HG03442 (cell line): ENCODE results near the gene ZFX.
"Not testable (repeated sequence)": the region's sequence is repeated elsewhere in the genome, so short reads cannot be mapped to it uniquely, and the experiment has no call there.

Source experiments
- ATAC-seq: cut with Tn5 transposase; IDR thresholded peaks from one replicate; pipeline ENCODE4 v1.9.1; 2021; ENCODE audit warnings: mild to moderate bottlenecking, moderate library complexity; ENCODE audit not compliant: unreplicated experiment

ZFX gene

GRCh38 chrX:24151513-24151912 is 2.0 kb downstream of the ZFX start:
- no peak for ATAC-seq

DNA sequence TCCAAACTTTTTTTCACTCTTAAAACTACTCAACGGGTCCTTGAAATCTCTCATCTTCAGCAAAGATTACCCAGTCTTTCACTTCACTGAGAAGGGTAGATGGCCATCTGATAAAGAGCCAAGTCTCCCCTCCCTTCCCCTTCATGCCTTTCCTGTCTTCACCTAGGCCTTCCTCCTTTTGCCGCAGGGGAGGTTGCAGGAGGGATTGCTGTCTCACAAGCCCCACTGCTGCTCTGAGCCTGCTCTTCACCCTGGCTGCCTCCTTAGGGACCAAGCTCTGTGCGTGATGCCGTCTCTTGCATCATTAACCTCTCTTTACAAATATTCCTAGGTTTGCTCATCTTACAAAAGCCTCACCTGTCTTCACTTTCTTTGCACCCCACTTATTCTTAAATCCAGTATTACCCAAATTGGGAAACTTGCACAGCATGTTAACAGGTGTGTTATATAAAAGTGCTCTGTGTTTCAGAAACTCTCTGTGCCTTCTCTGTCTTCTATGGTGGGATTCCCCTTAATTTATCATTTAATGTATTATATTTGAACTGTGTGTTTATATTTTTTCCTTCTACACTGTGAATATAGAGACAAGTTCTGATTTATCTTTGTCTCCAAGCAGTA is 3.8 kb downstream of the ZFX start:
- no peak for ATAC-seq

DNA sequence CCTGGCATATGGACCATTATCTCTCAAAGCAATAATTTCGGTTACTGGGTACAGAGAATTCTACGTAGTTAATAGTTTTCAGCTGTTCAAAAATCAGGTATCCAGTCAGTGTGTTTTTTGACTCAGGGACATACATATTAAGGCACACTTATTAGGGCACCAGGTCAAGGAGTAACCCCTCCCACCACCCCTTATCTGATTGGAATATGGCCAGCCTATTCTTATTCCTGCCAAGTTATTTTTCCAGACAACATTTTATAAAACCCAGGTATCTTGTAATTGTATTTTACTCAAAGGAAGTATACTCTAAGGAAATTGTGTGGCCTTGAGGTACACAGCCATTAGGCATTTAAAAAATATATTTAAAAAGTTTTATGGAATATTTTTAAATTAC is 4.3 kb downstream of the ZFX start:
- no peak for ATAC-seq

DNA sequence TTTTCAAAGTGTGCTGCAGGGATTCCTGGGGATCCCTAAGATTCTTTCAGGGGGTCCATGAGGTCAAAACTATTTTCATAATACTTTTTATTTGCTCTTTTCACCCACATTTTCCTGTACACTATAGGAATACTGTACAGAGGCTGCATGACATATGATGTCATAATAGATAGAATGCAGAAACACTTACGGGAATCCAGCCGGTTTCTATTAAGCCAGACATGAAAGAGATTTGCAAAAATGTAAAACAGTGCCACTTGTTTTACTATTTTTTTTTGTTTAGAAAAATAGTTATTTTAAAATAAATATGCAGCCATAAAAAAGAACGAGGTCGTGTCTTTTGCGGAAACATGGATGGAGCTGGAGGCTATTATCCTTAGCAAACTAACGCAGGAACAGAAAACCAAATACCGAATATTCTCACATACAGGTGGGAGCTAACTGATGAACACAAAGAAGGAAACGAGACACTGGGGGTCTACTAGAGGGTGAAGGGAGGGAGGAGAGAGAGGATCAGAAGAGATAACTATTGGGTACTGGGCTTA is 5.0 kb downstream of the ZFX start:
- ATAC-seq, result no peak

GRCh38 chrX:24155747-24156146 is 6.2 kb downstream of the ZFX start:
- ATAC-seq, result not testable (repeated sequence)

DNA sequence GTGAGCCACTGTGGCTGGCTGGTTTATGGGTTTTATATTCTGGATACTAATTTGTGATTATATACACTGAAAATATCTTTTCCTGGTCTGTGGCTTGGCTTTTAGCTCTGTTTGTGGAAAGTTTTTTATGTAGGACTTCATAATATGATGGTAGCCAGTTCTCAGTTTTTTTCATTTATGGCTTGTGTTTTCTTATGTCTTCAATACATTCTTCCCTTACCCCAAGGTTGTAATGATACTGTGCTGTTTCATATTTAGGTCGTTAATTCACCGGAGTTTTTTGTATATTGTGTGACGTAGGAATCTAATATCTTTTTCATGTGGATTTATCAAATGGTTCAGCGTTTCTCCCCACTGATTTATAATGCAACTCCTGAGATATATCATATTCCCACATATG is 6.6 kb downstream of the ZFX start:
- ATAC-seq, result no peak

DNA sequence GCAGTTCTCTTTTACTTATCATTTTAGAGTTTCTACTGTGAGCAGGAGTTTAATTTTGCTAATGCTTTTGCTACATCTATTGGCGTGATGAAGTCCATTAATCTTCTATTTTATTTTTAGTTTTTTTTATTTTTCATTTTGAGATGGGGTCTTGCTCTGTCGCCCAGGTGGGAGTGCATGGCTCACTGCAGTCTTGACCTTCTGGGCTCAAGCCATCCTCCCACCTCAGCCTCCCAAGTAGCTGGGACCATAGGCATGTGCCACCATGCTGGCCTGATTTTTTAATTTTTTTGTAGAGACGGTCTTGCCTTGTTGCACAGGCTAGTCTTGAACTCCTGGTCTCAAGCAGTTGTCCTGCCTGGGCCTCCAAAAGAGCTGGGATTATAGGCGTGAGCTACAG is 9.4 kb downstream of the ZFX start:
- ATAC-seq, result no peak

GRCh38 chrX:24166078-24166477 is 16.5 kb downstream of the ZFX start:
- no peak for ATAC-seq

- no peak for ATAC-seq
These were observed 18.4 kb downstream of the ZFX start for GRCh38 chrX:24167719-24168472.

GRCh38 chrX:24168807-24169206 is 19.3 kb downstream of the ZFX start:
- ATAC-seq, result peak; percentile 76

- ATAC-seq, result peak; percentile 56
These were observed 19.7 kb downstream of the ZFX start for GRCh38 chrX:24169211-24169610.

DNA sequence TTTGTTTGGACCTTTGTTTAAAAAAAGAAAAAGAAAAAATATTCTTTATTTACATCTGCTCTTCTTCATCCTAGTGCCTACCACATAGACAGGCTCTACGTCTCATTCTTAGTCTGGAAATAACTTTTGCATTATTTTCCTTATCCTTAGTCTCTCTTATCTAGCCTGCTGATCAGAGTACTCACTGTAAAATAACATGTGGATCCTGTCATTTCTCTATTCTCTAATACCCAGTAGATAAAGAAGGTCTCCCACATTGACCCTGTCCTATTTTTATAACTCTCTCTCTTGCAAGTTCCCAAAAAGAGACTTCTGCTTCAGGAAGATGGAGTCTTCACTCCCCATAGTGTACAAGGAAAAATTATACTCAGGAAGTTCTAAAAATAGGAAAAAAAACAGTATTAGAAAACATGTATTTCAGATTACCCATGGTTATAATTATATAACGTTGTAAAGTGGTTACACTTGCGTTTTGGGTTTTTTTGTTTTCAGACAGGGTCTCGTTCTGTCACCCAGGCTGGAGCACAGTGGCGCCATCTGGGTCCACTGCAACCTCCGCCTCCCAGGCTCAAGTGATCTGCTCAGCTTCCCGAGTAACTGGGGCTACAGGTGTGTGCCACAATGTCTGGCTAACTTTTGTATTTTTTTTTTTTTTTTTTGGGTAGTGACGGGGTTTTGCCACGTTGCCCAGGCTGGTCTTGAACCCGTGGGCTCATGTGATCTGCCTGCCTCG is 23.8 kb downstream of the ZFX start:
- no peak for ATAC-seq

- no peak for ATAC-seq
These were observed 25.7 kb downstream of the ZFX start for GRCh38 chrX:24175276-24175675.

DNA sequence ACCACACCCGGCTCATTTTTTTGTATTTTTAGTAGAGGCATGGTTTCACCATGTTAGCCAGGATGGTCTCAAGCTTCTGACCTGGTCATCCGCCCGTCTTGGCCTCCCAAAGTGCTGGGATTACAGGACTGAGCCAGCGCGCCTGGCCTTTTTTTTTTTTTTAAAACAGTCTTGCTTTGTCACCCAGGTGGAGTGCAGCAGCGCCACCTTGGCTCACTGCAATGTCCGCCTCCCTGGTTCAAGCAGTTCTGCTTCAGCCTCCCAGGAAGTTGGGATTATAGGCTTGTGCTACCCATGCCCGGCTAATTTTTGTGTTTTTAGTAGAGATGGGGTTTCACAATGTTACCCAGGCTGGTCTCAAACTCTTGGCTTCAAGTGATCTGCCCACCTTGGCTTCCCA is 28.9 kb downstream of the ZFX start:
- no peak for ATAC-seq

DNA sequence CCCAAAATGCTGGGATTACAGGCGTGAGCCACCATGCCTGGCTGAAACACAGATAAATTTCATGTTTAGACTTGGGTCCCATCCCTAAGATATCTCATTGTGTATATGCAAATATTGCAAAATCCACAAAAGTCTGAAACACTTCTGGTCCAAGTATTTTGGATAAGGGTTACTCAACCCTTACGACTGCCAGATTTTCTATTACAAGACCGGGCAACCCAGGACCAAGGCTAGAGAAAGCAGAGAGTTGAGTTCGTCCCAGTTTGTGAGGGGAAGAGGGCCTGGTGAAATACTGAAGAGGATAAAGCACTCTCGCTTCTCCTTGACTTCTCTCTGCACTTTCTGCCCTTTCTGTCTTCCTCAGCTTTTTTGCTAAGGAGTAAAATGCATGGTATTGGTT is 34.5 kb downstream of the ZFX start:
- ATAC-seq, result no peak

DNA sequence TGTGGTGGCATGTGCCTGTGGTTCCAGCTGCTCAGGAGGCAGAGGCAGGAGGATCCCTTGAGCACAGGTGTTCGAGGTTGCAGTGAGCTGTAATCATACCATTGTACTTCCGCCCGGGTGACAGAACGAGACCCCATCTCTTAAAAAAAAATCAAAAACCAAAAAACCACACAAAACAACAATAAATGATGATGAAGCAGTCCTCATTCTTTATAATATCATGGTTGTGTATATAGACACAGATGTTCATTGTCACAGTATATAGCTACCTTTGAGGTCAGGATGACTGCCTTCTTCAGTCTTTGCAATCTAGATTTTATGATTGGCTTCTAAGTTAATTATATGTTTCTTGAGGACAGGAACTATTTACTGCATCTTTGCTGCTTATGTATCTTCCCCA is 37.0 kb downstream of the ZFX start:
- no peak for ATAC-seq

- ATAC-seq, result no peak
These were observed 37.5 kb downstream of the ZFX start for GRCh38 chrX:24186986-24187385.

DNA sequence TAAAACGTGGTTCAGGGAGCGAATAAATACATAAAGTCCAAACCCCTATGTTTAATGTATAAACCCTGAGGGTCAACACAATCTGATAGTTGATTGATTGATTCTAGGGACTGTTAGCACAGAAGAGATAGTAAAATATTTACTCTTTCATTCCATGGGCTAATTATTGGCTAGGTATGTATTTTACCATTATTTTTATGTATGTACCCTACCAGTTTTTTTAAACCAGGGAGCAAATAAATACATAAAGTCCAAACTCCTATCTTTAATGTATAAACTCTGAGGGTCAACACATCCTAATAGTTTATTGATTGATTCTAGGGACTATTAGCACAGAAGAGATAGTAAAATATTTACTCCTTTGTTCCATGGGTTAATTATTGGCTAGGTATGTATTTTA is 40.0 kb downstream of the ZFX start:
- ATAC-seq, result no peak

GRCh38 chrX:24190500-24191156 is 41.1 kb downstream of the ZFX start:
- ATAC-seq, result no peak

DNA sequence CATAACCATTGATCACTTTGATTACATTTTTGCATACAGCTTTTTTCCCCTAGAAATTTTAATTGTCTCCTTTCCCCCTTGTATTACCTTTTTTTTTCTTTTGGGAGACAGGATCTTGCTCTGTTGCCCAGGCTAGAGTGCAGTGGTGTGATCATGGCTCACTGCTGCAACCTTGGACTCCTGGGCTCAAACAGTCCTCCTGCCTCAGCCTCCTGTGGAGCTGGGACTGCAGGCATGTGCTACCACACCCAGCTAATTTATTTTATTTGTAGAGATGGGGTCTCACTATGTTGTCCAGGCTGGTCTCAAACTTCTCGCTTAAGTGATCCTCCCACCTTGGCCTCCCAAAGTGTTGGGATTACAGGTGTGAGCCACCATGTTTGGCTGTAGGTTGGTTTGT is 47.0 kb downstream of the ZFX start:
- no peak for ATAC-seq

DNA sequence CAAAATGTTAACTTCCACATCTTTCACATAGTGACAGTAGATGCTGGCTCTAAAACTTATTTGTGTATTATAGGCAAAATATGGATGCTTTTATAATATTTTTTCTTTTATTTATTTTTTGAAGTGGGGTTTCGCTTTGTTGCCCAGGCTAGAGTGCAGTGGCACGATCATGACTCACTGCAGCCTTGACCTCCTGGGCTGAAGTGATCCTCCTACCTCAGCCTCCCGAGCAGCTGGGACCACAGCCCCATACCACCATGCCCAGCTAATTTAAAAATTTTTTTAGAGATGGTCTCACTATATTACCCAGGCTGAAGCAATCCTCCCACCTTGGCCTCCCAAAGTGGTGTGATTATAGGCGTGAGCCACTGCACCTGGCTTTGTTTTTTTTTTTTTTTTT is 48.6 kb downstream of the ZFX start:
- no peak for ATAC-seq
